ENCODE data around the gene BCAR3. TPM values are rescaled to one million over a fixed set of nuclear protein-coding genes. Genes with fewer than 3 reads are reported as not detected.
A peak's percentile ranks its signal among the peaks of the same experiment; 100 is the strongest.

BCAR3 gene
- total RNA-seq (20.4 and 22.6 TPM in 2 replicates), polyA plus RNA-seq (22.5 and 23.7 TPM in 2 replicates)

DNA sequence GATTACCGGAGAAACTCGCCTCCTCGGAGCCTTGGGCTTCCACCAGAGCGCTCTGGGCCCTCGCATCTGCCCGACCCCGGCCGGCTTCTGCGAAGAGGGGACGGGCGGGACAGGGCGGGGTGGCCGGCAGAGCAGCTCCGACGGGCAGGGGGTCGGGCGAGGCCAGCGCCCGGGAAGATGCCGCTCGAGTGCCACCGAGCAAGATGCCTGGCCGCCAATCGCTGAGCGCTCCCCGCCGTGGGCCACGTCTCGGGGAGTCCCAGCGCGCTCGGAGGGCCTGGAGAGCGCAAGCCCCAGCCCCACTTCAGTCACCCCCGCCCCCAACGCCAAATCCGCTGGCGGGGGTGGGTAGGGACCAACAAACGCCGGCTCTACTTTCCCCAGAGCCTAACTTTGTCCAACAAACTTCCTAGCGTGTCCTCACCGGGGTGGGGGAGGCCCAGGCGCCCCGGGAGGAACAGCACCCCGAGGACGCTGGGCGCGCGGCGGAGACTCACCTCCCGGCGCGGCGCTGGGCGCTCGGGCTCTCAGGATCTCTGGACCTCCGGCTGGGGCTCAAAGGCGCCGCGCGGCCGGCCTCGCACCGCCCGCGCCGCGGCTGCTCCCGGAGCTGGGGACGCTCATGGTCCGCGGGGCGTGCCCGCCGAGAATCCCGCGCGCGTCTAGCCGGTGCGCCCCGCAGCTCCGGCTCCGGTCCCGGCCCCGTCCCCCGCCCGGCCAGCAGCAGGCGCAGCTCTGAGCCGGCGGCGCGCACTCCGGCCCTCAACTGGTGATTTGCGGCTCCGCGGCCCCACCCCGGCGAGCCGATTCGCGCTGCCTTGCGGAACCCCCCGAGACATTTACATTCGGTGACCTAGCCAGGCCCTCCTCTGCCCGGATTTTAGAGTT is at the start of gene BCAR3:
BCAR3 (minus strand) TSS at position 737 of the 888 bp plus-strand sequence. CDS start 6,907 bp downstream, outside the sequence.
- peaks cover 13% of the 10 kb centered on the region for H3K4me1 ChIP-seq (ENCODE audit: insufficient read depth)
- peak within 1 kb of the TSS; percentile 68 for H3K4me3 ChIP-seq
- TF ChIP-seq EZH2 (IDR thresholded peaks at IDR 0.05; ENCODE audit: borderline replicate concordance) (no peak), CTCF (IDR thresholded peaks at IDR 0.05; ENCODE audit: poor library complexity) (peak; percentile 27)
- H3K4me2 ChIP-seq, result peak within 1 kb of the TSS; percentile 90
- peak; percentile 88 for DNase-seq (ENCODE audit: low spot score)
- peak within 1 kb of the TSS; percentile 89 for H2AFZ ChIP-seq
- H3K9me3 ChIP-seq (ENCODE audit: low read depth), result no peaks in the 10 kb centered on the region
- H3K79me2 ChIP-seq, result peaks cover 27% of the 10 kb centered on the region
- no peaks in the 10 kb centered on the region for H3K27me3 ChIP-seq
- H3K36me3 ChIP-seq (replicated peaks; ENCODE audit: insufficient read depth, low read depth), result no peaks in the 10 kb centered on the region
- under 1% methylated on average over 70 of the region's 105 CpGs for WGBS (ENCODE audit: low lambda C conversion rate, missing lambda C conversion rate)
- H3K9me2 ChIP-seq (replicated peaks; ENCODE audit: insufficient read depth), result no peaks in the 10 kb centered on the region
- no peaks in the 10 kb centered on the region for H4K20me1 ChIP-seq (ENCODE audit: insufficient read depth, poor library complexity, severe bottlenecking)
- H3K27ac ChIP-seq, result peak within 1 kb of the TSS; percentile 92

DNA sequence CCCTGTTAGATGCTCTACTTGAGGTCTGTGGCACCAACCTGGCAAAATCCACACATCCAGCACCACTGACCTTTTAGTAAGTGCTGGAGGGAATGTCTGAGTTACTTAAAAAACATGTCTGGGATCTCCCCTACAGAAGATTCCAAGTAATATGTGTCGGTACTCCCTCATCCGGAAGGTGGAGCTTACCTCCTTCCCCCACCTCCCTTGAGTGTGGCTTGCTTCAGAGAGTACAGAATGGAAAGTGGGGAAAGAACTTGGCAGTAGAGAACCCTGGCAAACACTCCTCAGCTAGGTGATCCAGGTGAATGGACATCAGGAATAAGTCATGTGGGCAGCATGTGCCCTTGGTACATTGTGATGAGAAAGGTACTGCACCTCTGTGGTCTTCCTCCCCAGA is 49.0 kb upstream of the BCAR3 start:
- H3K9me2 ChIP-seq (replicated peaks; ENCODE audit: insufficient read depth), result no peaks in the 10 kb centered on the region
- no peaks in the 10 kb centered on the region for H3K9me3 ChIP-seq (ENCODE audit: low read depth)
- no peaks in the 10 kb centered on the region for H3K4me1 ChIP-seq (ENCODE audit: insufficient read depth)
- H3K27ac ChIP-seq, result no peak overlapping the region
- no peaks in the 10 kb centered on the region for H3K36me3 ChIP-seq (replicated peaks; ENCODE audit: insufficient read depth, low read depth)
- no peaks in the 10 kb centered on the region for H3K79me2 ChIP-seq
- 73% methylated on average over 2 of the region's 2 CpGs for WGBS (ENCODE audit: low lambda C conversion rate, missing lambda C conversion rate)
- H3K4me3 ChIP-seq, result no peak overlapping the region
- H4K20me1 ChIP-seq (ENCODE audit: insufficient read depth, poor library complexity, severe bottlenecking), result no peaks in the 10 kb centered on the region
- no peak overlapping the region for H2AFZ ChIP-seq
- DNase-seq (ENCODE audit: low spot score), result no peak
- H3K27me3 ChIP-seq, result no peaks in the 10 kb centered on the region
- TF ChIP-seq EZH2phosphoT487 (IDR thresholded peaks at IDR 0.05; ENCODE audit: low read depth, severe bottlenecking, unreplicated experiment), result no peak
- no peak for TF ChIP-seq EZH2 (IDR thresholded peaks at IDR 0.05; ENCODE audit: borderline replicate concordance)
- TF ChIP-seq CTCF (IDR thresholded peaks at IDR 0.05; ENCODE audit: poor library complexity), result no peak
- H3K4me2 ChIP-seq, result no peak overlapping the region

- Histone ChIP-seq H3K9me3 (ENCODE audit: low read depth) (no peaks in the 10 kb centered on the region), H3K4me3 (no peak overlapping the region), H2AFZ (no peak overlapping the region), H3K36me3 (replicated peaks; ENCODE audit: insufficient read depth, low read depth) (no peaks in the 10 kb centered on the region), H3K79me2 (no peaks in the 10 kb centered on the region), H3K27me3 (no peaks in the 10 kb centered on the region), H4K20me1 (ENCODE audit: insufficient read depth, poor library complexity, severe bottlenecking) (no peaks in the 10 kb centered on the region), H3K9me2 (replicated peaks; ENCODE audit: insufficient read depth) (no peaks in the 10 kb centered on the region), H3K4me1 (ENCODE audit: insufficient read depth) (no peaks in the 10 kb centered on the region), H3K4me2 (no peak overlapping the region), H3K27ac (no peak overlapping the region)
- no peak for DNase-seq (ENCODE audit: low spot score)
- TF ChIP-seq EZH2phosphoT487 (IDR thresholded peaks at IDR 0.05; ENCODE audit: low read depth, severe bottlenecking, unreplicated experiment) (no peak), EZH2 (IDR thresholded peaks at IDR 0.05; ENCODE audit: borderline replicate concordance) (no peak), CTCF (IDR thresholded peaks at IDR 0.05; ENCODE audit: poor library complexity) (no peak)
- WGBS (ENCODE audit: low lambda C conversion rate, missing lambda C conversion rate), result 89% methylated on average over 4 of the region's 4 CpGs
Observed at GRCh38 chr1:93729906-93730305, 48.3 kb upstream of the BCAR3 start.
